Measurements from ENCODE around the gene MAFB.
"Not testable (repeated sequence)": the region's sequence is repeated elsewhere in the genome, so short reads cannot be mapped to it uniquely, and the experiment has no call there.

MAFB gene

GRCh38 chr20:40689100-40689942 lies at the start of gene MAFB:
MAFB (minus strand) TSS chr20:40689236; CDS start chr20:40688850, 386 bp downstream.
- Histone ChIP-seq H3K4me1 (ENCODE audit: control insufficient read depth, insufficient read depth, low read length) (peaks cover 5% of the 10 kb centered on the region), H3K27ac (ENCODE audit: low read depth, low read length) (peak within 1 kb of the TSS; percentile 95), H3K4me3 (ENCODE audit: low read length) (peak within 1 kb of the TSS; percentile 79), H3K9ac (ENCODE audit: low read length) (peak within 1 kb of the TSS; percentile 78), H3K36me3 (ENCODE audit: control insufficient read depth, insufficient read depth, low read length) (no peaks in the 10 kb centered on the region), H3K27me3 (ENCODE audit: control insufficient read depth, insufficient read depth, low read length) (peaks cover 36% of the 10 kb centered on the region)

GRCh38 chr20:40736468-40736867 lies 47.4 kb upstream of the MAFB start:
- H3K4me1 ChIP-seq (ENCODE audit: control insufficient read depth, insufficient read depth, low read length); H3K9ac ChIP-seq (ENCODE audit: low read length); H3K36me3 ChIP-seq (ENCODE audit: control insufficient read depth, insufficient read depth, low read length); H3K4me3 ChIP-seq (ENCODE audit: low read length); H3K27ac ChIP-seq (ENCODE audit: low read depth, low read length); H3K27me3 ChIP-seq (ENCODE audit: control insufficient read depth, insufficient read depth, low read length): not testable (repeated sequence)

GRCh38 chr20:40728996-40729395 lies 40.0 kb upstream of the MAFB start:
- Histone ChIP-seq H3K27me3 (ENCODE audit: control insufficient read depth, insufficient read depth, low read length) (no peaks in the 10 kb centered on the region), H3K4me3 (ENCODE audit: low read length) (no peak overlapping the region), H3K27ac (ENCODE audit: low read depth, low read length) (no peak overlapping the region), H3K36me3 (ENCODE audit: control insufficient read depth, insufficient read depth, low read length) (no peaks in the 10 kb centered on the region), H3K9ac (ENCODE audit: low read length) (no peak overlapping the region), H3K4me1 (ENCODE audit: control insufficient read depth, insufficient read depth, low read length) (no peaks in the 10 kb centered on the region)

GRCh38 chr20:40728470-40728869 lies 39.4 kb upstream of the MAFB start:
- no peak overlapping the region for H3K27ac ChIP-seq (ENCODE audit: low read depth, low read length)
- no peaks in the 10 kb centered on the region for H3K27me3 ChIP-seq (ENCODE audit: control insufficient read depth, insufficient read depth, low read length)
- no peak overlapping the region for H3K9ac ChIP-seq (ENCODE audit: low read length)
- H3K36me3 ChIP-seq (ENCODE audit: control insufficient read depth, insufficient read depth, low read length), result no peaks in the 10 kb centered on the region
- H3K4me1 ChIP-seq (ENCODE audit: control insufficient read depth, insufficient read depth, low read length), result no peaks in the 10 kb centered on the region
- no peak overlapping the region for H3K4me3 ChIP-seq (ENCODE audit: low read length)

GRCh38 chr20:40727960-40728359 lies 38.9 kb upstream of the MAFB start:
- Histone ChIP-seq H3K36me3 (ENCODE audit: control insufficient read depth, insufficient read depth, low read length) (no peaks in the 10 kb centered on the region), H3K27me3 (ENCODE audit: control insufficient read depth, insufficient read depth, low read length) (no peaks in the 10 kb centered on the region), H3K4me1 (ENCODE audit: control insufficient read depth, insufficient read depth, low read length) (no peaks in the 10 kb centered on the region), H3K27ac (ENCODE audit: low read depth, low read length) (no peak overlapping the region), H3K9ac (ENCODE audit: low read length) (no peak overlapping the region), H3K4me3 (ENCODE audit: low read length) (no peak overlapping the region)

GRCh38 chr20:40726776-40727175 lies 37.7 kb upstream of the MAFB start:
- Histone ChIP-seq H3K9ac (ENCODE audit: low read length) (no peak overlapping the region), H3K27ac (ENCODE audit: low read depth, low read length) (no peak overlapping the region), H3K4me3 (ENCODE audit: low read length) (no peak overlapping the region), H3K27me3 (ENCODE audit: control insufficient read depth, insufficient read depth, low read length) (no peaks in the 10 kb centered on the region), H3K4me1 (ENCODE audit: control insufficient read depth, insufficient read depth, low read length) (no peaks in the 10 kb centered on the region), H3K36me3 (ENCODE audit: control insufficient read depth, insufficient read depth, low read length) (no peaks in the 10 kb centered on the region)

- Histone ChIP-seq H3K27me3 (ENCODE audit: control insufficient read depth, insufficient read depth, low read length) (peaks cover 2% of the 10 kb centered on the region), H3K36me3 (ENCODE audit: control insufficient read depth, insufficient read depth, low read length) (no peaks in the 10 kb centered on the region), H3K4me3 (ENCODE audit: low read length) (no peak overlapping the region), H3K9ac (ENCODE audit: low read length) (no peak overlapping the region), H3K4me1 (ENCODE audit: control insufficient read depth, insufficient read depth, low read length) (no peaks in the 10 kb centered on the region), H3K27ac (ENCODE audit: low read depth, low read length) (no peak overlapping the region)
Observed at GRCh38 chr20:40724566-40724965, 35.5 kb upstream of the MAFB start.

GRCh38 chr20:40720826-40721225 lies 31.8 kb upstream of the MAFB start:
- no peaks in the 10 kb centered on the region for H3K36me3 ChIP-seq (ENCODE audit: control insufficient read depth, insufficient read depth, low read length)
- no peak overlapping the region for H3K9ac ChIP-seq (ENCODE audit: low read length)
- H3K27me3 ChIP-seq (ENCODE audit: control insufficient read depth, insufficient read depth, low read length), result peaks cover 2% of the 10 kb centered on the region
- H3K4me3 ChIP-seq (ENCODE audit: low read length), result no peak overlapping the region
- no peak overlapping the region for H3K27ac ChIP-seq (ENCODE audit: low read depth, low read length)
- no peaks in the 10 kb centered on the region for H3K4me1 ChIP-seq (ENCODE audit: control insufficient read depth, insufficient read depth, low read length)

- no peak overlapping the region for H3K27ac ChIP-seq (ENCODE audit: low read depth, low read length)
- no peak overlapping the region for H3K9ac ChIP-seq (ENCODE audit: low read length)
- H3K4me1 ChIP-seq (ENCODE audit: control insufficient read depth, insufficient read depth, low read length), result no peaks in the 10 kb centered on the region
- H3K27me3 ChIP-seq (ENCODE audit: control insufficient read depth, insufficient read depth, low read length), result peaks cover 2% of the 10 kb centered on the region
- no peak overlapping the region for H3K4me3 ChIP-seq (ENCODE audit: low read length)
- H3K36me3 ChIP-seq (ENCODE audit: control insufficient read depth, insufficient read depth, low read length), result no peaks in the 10 kb centered on the region
Observed at GRCh38 chr20:40720099-40720498, 31.1 kb upstream of the MAFB start.

- Histone ChIP-seq H3K36me3 (ENCODE audit: control insufficient read depth, insufficient read depth, low read length) (no peaks in the 10 kb centered on the region), H3K9ac (ENCODE audit: low read length) (no peak overlapping the region), H3K27me3 (ENCODE audit: control insufficient read depth, insufficient read depth, low read length) (peaks cover 2% of the 10 kb centered on the region), H3K4me1 (ENCODE audit: control insufficient read depth, insufficient read depth, low read length) (no peaks in the 10 kb centered on the region), H3K27ac (ENCODE audit: low read depth, low read length) (no peak overlapping the region), H3K4me3 (ENCODE audit: low read length) (no peak overlapping the region)
Observed at GRCh38 chr20:40718982-40719729, 30.1 kb upstream of the MAFB start.

GRCh38 chr20:40718214-40718977 lies 29.4 kb upstream of the MAFB start:
- Histone ChIP-seq H3K9ac (ENCODE audit: low read length) (no peak overlapping the region), H3K36me3 (ENCODE audit: control insufficient read depth, insufficient read depth, low read length) (no peaks in the 10 kb centered on the region), H3K4me3 (ENCODE audit: low read length) (no peak overlapping the region), H3K27ac (ENCODE audit: low read depth, low read length) (no peak overlapping the region), H3K4me1 (ENCODE audit: control insufficient read depth, insufficient read depth, low read length) (no peaks in the 10 kb centered on the region), H3K27me3 (ENCODE audit: control insufficient read depth, insufficient read depth, low read length) (peaks cover 2% of the 10 kb centered on the region)

GRCh38 chr20:40717343-40717865 lies 28.4 kb upstream of the MAFB start:
- no peaks in the 10 kb centered on the region for H3K36me3 ChIP-seq (ENCODE audit: control insufficient read depth, insufficient read depth, low read length)
- H3K4me1 ChIP-seq (ENCODE audit: control insufficient read depth, insufficient read depth, low read length), result no peaks in the 10 kb centered on the region
- no peak overlapping the region for H3K27ac ChIP-seq (ENCODE audit: low read depth, low read length)
- peaks cover 2% of the 10 kb centered on the region for H3K27me3 ChIP-seq (ENCODE audit: control insufficient read depth, insufficient read depth, low read length)
- H3K9ac ChIP-seq (ENCODE audit: low read length), result no peak overlapping the region
- no peak overlapping the region for H3K4me3 ChIP-seq (ENCODE audit: low read length)

Measured in rectal smooth muscle tissue (tissue), 1 donor.